ENCODE measurements around the gene TMEM91.

DNA sequence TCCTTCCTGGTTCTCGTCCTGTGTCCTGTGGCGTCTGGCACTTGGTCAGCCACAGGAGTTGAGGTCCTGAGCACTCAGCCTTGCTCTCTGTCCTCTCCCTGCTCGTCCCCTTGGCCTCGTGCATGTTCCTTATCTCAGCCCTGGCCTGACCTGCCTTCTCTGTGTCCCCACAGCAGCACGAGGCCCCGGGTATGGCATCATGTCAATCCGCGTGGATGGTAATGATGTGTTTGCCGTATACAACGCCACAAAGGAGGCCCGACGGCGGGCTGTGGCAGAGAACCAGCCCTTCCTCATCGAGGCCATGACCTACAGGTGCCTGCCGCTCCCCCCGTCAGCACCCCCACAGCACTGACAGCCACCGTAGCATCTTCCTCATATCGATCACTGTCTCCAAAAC, 46.1 kb downstream of the TMEM91 start:
- TF ChIP-seq, protein P1, sequence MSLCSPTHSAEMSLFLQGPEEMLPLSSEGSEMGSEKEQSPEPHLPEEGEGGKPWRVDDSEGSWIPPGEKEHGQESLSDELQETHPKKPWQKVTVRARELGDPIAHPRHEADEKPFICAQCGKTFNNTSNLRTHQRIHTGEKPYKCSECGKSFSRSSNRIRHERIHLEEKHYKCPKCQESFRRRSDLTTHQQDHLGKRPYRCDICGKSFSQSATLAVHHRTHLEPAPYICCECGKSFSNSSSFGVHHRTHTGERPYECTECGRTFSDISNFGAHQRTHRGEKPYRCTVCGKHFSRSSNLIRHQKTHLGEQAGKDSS (CRISPR knock-in tag; IDR thresholded peaks at IDR 0.05; ENCODE audit: borderline replicate concordance, low read depth): no peak
- TF ChIP-seq POLR2AphosphoS2 (IDR thresholded peaks at IDR 0.05; ENCODE audit: low read depth, low read length) (no peak), SNAI1 (CRISPR knock-in tag; IDR thresholded peaks at IDR 0.05; ENCODE audit: borderline replicate concordance) (no peak), NR3C1 (CRISPR knock-in tag; IDR thresholded peaks at IDR 0.05) (no peak), POLR2AphosphoS5 (IDR thresholded peaks at IDR 0.05; ENCODE audit: low read depth, low read length) (no peak), RNF2 (conservative IDR thresholded peaks at IDR 0.05; ENCODE audit: low read depth) (no peak), EZH2 (conservative IDR thresholded peaks at IDR 0.05; ENCODE audit: low read depth, low read length) (no peak), ZFP41 (CRISPR knock-in tag; IDR thresholded peaks at IDR 0.05; ENCODE audit: borderline replicate concordance) (no peak), POLR2A (IDR thresholded peaks at IDR 0.05; ENCODE audit: insufficient read depth in 1 of 2, low read depth in 2 of 2, low read length in 2 of 2) (no peak), TBP (CRISPR knock-in tag; IDR thresholded peaks at IDR 0.05) (no peak), ZNF274 (CRISPR knock-in tag; IDR thresholded peaks at IDR 0.05) (no peak)
- TF ChIP-seq, protein P2, sequence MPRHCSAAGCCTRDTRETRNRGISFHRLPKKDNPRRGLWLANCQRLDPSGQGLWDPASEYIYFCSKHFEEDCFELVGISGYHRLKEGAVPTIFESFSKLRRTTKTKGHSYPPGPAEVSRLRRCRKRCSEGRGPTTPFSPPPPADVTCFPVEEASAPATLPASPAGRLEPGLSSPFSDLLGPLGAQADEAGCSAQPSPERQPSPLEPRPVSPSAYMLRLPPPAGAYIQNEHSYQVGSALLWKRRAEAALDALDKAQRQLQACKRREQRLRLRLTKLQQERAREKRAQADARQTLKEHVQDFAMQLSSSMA (CRISPR knock-in tag; IDR thresholded peaks at IDR 0.05): no peak

Data from HepG2 (cell line).